Erythroblast (primary cell): ENCODE results near the gene DHX36.

ENCODE experiments used
- GATA1 ChIP-seq: IDR thresholded peaks from 2 replicates; pipeline ENCODE4 v1.6.1; 2011; ENCODE audit warnings: low read depth, mild to moderate bottlenecking, control low read depth, low read length, moderate library complexity
- POLR2A ChIP-seq: IDR thresholded peaks from 2 replicates; pipeline ENCODE4 v1.6.1; 2011; ENCODE audit warnings: mild to moderate bottlenecking, low read length

DNA sequence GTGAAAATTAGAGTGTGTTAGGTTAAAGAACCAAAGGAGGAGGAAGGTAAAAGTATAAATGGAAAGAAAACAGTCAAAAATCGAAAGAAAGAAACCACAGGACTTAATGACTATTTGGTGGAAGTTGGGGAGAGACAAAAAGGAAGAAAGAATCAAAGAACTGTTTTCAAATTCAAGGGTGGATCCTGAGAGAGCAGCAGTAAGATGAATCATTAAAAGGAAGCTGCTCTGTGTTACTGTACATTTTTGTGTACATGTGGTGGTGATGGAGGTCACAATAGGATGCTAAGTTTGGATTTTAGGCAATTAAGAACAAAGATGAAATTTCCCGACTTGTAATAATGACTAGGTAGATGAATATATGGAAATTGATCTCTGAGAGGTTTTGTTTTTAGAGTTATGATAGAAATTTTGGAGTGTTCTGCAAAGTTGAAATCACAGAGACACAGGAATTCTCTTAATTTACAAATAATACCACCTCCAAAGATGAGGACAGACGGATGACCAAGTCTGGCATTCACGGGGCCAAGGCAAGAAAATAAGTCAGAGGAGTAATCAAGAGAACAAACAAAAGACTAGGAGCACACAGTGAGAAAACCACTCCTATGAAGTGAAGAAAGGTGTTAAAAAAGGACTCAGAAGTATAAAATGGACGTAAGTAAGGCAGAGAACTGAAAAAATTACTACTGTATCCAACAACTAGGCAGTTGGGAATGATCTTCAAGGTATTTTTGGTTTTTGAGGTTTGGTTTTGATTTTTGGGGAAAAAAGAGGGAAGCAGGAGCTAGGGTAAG lies 7.1 kb downstream of the DHX36 start:
- TF ChIP-seq POLR2A = no peak
- TF ChIP-seq GATA1 = no peak
